Left colon (tissue), 2 donors: ENCODE data around the gene ERFL. TPM values are rescaled to one million over a fixed set of nuclear protein-coding genes. Genes with fewer than 3 reads are reported as not detected.

ENCODE experiments used
- ATAC-seq: fragments of 200-7000 bp; cut with Tn5 transposase; one replicate; pipeline ENCODE4 v1.9.1; 2020; ENCODE audit warnings: mild to moderate bottlenecking, moderate library complexity
- DNase-seq, 2 donors: peaks; one replicate each; pipeline ENCODE4 v3.0.0-alpha.2; 2020
- intact Hi-C, 2 donors: fragments of 100-400 bp; cut with DNase I in 1 of 2; cut with micrococcal nuclease in 1 of 2; formaldehyde crosslinking; loops; one replicate each; pipeline versions ENCODE4 v1.11.2 to v1.14.0; 2022; cut with DNase I, micrococcal nuclease
- long read RNA-seq: library from polyadenylated mRNA; unstranded; transcript quantifications from one replicate; pipeline ENCODE4 v2.0.0, GENCODE V29; 2021
- total RNA-seq, 2 donors: library from RNA; stranded (reverse); fragmentation: NEBNext Ultra II Directional; extraction: Animal tissue kit (Norgen Biotek cat#: 25700); gene quantifications; one replicate each; pipeline ENCODE4 v1.2.1, GENCODE V29; 2021
- donor health status: DM: no; HTN: no; CAD: no.
- donor health status: DM: yes; HTN: yes; CAD: no.

The ERFL gene
- 1 to 10 TPM; 1.1 to 1.7 TPM for total RNA-seq
- long read RNA-seq, result 0 reads

- peak in 1 of 2 donors; percentile 32 for DNase-seq
- intact Hi-C loops, result no loop called here
- peak; percentile 50 for ATAC-seq
These were observed at the start of gene ERFL for GRCh38 chr19:41928221-41928683. TSS of gene ERFL (minus strand) at chr19:41928449. CDS start at chr19:41912919, 15,530 bp downstream.

GRCh38 chr19:41977916-41978315 lies 49.7 kb upstream of the ERFL start:
- DNase-seq (no peak), ATAC-seq (no peak)
- intact Hi-C loops, result no loop called here

GRCh38 chr19:41974652-41975051 lies 46.4 kb upstream of the ERFL start:
- no peak for ATAC-seq
- intact Hi-C loops, result no loop called here
- no peak for DNase-seq

GRCh38 chr19:41971363-41971762 lies 43.1 kb upstream of the ERFL start:
- DNase-seq (no peak), ATAC-seq (no peak)
- intact Hi-C loops, result no loop called here

GRCh38 chr19:41969772-41970458 lies 41.7 kb upstream of the ERFL start:
- no peak for DNase-seq
- ATAC-seq, result no peak
- intact Hi-C loops, result no loop called here

- ATAC-seq (peak; percentile 66), DNase-seq (no peak)
- intact Hi-C loops, result no loop called here
These were observed 40.7 kb upstream of the ERFL start for GRCh38 chr19:41968751-41969595.

- intact Hi-C loops, result no loop called here
- DNase-seq (no peak), ATAC-seq (no peak)
These were observed 39.0 kb upstream of the ERFL start for GRCh38 chr19:41967054-41967783.

GRCh38 chr19:41965106-41965505 lies 36.9 kb upstream of the ERFL start:
- intact Hi-C loops, result no loop called here
- DNase-seq, result no peak

GRCh38 chr19:41960973-41961372 lies 32.7 kb upstream of the ERFL start:
- ATAC-seq (no peak), DNase-seq (no peak)
- intact Hi-C loops, result no loop called here

More at GRCh38 chr19:41965106-41965505, 36.9 kb upstream of the ERFL start:
- ATAC-seq, result no peak

GRCh38 chr19:41959056-41960053 lies 31.1 kb upstream of the ERFL start, which contains the start of gene RABAC1:
TSS of gene RABAC1 (minus strand) at chr19:41959321. CDS start at chr19:41959292, 29 bp downstream.
- ATAC-seq (peak; percentile 69), DNase-seq (peak; percentile 93)
- intact Hi-C loops, result loop anchor here in 1 of 2 donors (10.0 kb wide), 1 partner anchor 85 kb away; the partner anchor contains the start of gene CD79A

- peak; percentile 95 to 97 for DNase-seq
- intact Hi-C loops, result loop anchor here in 1 of 2 donors (10.0 kb wide), 1 partner anchor 84 kb away; the partner anchor contains the start of gene CD79A
These were observed 30.3 kb upstream of the ERFL start for GRCh38 chr19:41958367-41959055.

GRCh38 chr19:41957838-41958366 lies 29.7 kb upstream of the ERFL start:
- intact Hi-C loops, result loop anchor here in 1 of 2 donors (10.0 kb wide), 1 partner anchor 83 kb away; the partner anchor contains the start of gene CD79A
- peak; percentile 71 for ATAC-seq
- DNase-seq, result peak; percentile 70 to 84

More at GRCh38 chr19:41958367-41959055, 30.3 kb upstream of the ERFL start:
- ATAC-seq, result peak; percentile 72

- DNase-seq (peak; percentile 83 to 85), ATAC-seq (peak; percentile 64)
- intact Hi-C loops, result loop anchor here in 1 of 2 donors (10.0 kb wide), 1 partner anchor 82 kb away; the partner anchor contains the start of gene CD79A
These were observed 29.1 kb upstream of the ERFL start for GRCh38 chr19:41957161-41957837.

GRCh38 chr19:41956621-41957020 lies 28.4 kb upstream of the ERFL start:
- intact Hi-C loops, result loop anchor here in 1 of 2 donors (10.0 kb wide), 1 partner anchor 82 kb away; the partner anchor contains the start of gene CD79A
- peak; percentile 30 for ATAC-seq

GRCh38 chr19:41955521-41955920 lies 27.3 kb upstream of the ERFL start:
- ATAC-seq (no peak), DNase-seq (no peak)
- intact Hi-C loops, result loop anchor here in 1 of 2 donors (10.0 kb wide), 1 partner anchor 81 kb away; the partner anchor contains the start of gene CD79A

More at GRCh38 chr19:41956621-41957020, 28.4 kb upstream of the ERFL start:
- peak; percentile 60 to 66 for DNase-seq

GRCh38 chr19:41951686-41952172 lies 23.5 kb upstream of the ERFL start:
- intact Hi-C loops, result loop anchor here in 1 of 2 donors (10.0 kb wide), 1 partner anchor 77 kb away; the partner anchor contains the start of gene CD79A
- peak; percentile 53 for ATAC-seq
- peak; percentile 71 to 90 for DNase-seq
